EH (cell line): ENCODE results near the gene CREB3L2.

Experiments
- DNase-seq: peaks from one replicate; pipeline ENCODE4 v3.0.0-alpha.2; 2015; ENCODE audit warnings: low read depth

CREB3L2 gene

GRCh38 chr7:137951700-137952425 lies 50.0 kb downstream of the CREB3L2 start:
- peak; percentile 20 for DNase-seq

DNA sequence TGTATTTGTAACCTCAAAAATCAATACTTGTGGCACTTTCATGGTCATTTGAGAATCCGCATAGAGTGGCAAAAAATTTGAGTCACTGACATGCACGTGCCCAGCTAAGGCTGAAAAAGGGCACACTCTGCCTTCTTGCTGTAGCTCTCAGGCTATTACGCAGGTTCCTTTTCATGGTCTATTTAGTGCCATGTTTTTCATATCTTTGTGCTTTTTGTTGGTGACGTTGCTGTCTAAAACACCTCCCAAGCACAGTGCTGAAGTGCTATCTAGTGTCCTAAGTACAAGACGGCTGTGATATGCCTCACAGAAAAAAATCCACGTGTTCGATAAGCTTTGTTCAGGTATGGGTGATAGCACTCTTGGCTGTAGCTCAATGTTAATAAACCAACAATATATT lies 50.9 kb downstream of the CREB3L2 start:
- DNase-seq = no peak

- DNase-seq = no peak
These were observed 51.6 kb downstream of the CREB3L2 start for GRCh38 chr7:137950263-137950621.

DNA sequence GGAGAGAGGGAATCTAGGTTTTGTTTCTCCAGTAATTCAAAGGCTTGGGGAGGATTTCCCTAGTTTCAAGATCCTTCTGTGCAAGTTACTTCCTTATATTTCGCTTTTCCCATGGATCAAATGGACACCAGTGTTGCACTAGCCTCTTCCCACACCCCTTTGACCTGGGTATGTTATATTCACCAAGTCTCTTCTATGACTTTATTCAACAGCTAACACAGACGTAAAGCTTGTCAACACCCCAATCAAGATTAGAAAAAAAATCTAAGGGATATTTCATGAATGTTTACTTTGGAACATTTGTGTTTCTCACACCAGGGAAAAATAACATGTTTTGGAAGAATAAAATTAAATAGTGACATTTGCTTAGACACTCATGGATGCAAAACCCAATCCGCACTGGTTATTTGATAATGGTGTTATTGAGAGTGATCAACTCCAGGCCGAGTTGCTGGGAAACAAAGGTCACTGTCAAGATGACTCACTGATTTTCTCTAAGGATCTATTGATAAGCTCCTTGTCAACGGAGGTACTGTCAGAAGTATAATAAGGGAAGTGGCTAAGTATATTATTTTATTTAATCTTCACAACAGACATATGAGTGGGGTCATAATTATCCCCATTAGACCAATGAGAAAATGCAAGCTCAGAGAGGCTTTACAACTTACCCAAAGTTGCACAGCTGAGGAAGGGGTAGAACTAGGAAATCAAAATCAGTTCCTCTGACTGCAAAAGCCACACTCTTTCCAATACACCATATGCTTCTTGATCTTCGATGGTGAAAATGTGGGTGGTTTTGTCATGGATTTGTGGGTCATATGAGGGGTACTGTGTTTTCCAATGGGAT lies 52.2 kb downstream of the CREB3L2 start:
- no peak for DNase-seq

DNA sequence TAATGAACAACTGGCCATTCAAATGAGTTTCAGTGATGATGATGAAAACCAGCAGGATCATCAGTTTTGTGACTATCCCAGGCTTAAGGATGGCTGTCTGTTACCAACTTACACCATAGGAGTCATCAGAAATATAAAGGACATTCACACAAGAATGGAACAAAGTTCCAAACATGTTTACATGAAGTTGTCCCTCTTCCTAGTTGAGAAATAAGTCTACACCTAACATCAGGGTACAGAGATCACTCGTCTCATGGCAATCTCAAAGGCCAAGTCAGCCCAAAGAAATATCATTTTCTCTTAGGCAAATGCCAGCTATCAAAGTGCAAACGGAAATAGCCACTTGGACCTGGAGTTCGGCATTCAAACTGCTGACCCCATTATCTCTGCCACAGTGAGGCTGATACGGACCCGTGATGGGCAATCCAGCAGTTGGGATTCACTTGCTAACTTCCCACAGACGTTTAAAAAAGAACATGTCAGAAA lies 53.0 kb downstream of the CREB3L2 start:
- no peak for DNase-seq

DNA sequence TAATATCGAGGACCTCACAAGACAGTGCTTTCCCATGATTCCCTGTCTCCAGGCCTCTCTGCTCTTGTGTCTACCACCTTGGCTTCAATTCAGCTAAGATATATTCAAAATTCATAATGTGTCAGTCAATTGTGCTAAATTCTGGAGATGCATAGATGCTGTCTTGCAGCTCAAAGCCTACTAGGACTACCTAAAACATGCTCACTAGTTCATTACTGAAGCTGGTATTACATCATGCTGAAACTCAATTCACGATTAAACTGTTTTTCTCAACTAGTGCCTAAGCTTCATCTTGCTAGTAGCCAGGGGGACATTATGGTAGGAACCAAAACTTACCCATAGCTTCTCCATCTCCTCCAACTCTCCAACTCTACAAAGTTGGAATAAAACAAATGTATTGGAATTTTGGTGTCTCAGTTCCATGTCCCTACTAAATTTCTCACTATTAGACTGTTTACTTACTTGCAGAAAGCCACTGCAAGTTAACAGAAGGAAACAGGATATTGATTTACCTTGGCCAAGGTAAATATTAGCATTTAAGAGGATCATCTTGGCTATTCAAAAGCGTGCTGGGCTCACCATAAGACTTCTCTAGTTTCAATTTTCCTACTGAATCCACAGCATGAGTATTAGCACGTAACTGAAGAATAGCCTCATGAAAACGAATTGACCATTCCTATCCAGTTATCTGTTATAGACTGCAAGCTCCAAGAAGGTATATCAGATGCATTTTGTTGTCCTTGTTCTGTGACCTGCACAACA lies 53.6 kb downstream of the CREB3L2 start:
- no peak for DNase-seq

DNA sequence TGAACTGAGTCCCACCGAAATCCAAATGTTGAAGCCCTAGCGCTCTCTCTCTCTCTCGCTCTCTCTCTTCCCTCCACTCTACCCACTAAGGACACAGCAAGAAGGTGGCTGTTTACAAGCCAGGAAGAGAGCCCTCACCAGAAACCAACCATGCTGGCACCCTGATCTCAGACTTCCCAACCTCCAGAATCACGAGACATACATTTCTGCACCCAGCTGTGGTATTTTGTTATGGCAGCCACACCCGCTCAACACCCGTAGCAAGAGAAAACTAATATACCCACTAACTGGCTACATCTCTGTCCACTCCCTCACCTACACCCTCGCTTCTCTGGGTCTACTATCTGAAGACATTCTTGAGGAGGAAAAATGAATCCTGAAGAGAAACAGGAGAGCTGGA lies 54.8 kb downstream of the CREB3L2 start:
- no peak for DNase-seq

GRCh38 chr7:137946011-137946410 lies 55.9 kb downstream of the CREB3L2 start:
- no peak for DNase-seq

DNA sequence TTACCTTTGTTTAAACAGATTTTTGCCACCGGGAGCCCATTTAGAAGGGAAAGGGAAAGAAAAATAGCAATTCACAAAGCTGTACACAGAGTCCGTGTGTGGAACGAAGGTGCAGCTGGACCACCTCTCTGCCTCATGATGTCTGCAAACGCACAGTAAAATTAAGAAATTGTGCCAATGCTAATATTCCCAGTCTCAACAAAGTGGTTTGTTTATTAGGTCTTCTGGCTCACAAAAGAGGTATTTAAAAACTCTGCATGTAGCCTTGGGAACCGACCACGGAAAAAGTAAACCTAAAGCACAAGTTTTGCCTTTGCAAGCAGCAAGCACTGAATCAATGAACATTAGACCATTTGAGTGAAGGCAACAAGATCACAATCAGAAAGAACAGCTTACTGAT lies 57.7 kb downstream of the CREB3L2 start:
- peak; percentile 71 for DNase-seq

GRCh38 chr7:137943132-137943551 lies 58.7 kb downstream of the CREB3L2 start:
- DNase-seq = peak; percentile 54

DNA sequence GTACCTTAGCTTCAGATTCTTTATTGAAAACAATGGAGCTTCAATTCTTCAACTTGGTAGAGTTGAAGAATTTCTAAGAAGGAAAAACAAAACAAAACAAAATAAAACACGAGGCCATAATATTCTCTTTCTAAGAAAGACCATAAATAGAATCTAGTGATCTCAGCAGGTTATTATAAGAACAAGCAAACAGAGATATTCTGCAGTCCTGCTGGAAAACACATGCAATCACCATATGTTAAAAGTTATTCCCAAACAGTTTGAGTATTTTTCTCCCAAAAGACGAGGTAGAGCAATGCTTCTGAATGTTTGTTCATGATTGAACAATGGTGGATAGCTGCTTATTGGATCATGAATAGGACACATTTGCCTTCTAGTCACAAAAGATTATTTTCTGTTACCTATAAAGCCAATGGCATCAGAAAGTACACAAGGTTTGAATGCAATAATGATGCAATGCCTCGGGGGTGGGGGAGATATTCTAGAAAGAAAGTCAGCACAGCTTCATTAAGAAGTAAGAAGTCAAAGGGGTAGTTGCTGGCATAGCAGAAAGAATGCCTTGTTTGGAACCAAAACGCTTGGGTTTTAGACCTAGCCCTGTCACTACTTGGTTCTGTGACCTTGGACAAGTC lies 59.3 kb downstream of the CREB3L2 start:
- DNase-seq = no peak

GRCh38 chr7:137940656-137941518 lies 61.0 kb downstream of the CREB3L2 start:
- DNase-seq = peak; percentile 62

GRCh38 chr7:137940218-137940617 lies 61.7 kb downstream of the CREB3L2 start:
- DNase-seq = no peak

DNA sequence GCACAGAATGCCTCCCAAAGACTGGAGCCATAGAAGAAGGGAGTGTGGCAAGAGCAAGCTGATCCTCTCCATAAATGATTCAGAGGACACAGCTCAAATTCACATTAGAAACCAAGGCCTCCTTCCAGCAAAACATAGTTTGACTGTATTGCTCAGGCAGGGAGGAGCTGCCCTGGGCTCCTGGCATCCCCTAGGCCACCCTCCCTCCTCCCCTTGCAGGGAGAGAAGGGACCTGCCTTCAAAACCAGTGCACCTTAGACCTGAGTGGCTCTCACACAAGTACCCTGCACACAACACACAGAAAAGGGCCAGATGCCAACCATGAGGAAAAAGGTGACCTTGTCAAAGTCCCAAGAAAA lies 64.7 kb downstream of the CREB3L2 start:
- peak; percentile 47 for DNase-seq

- DNase-seq = no peak
These were observed 65.2 kb downstream of the CREB3L2 start for GRCh38 chr7:137936509-137937201.

- no peak for DNase-seq
These were observed 65.9 kb downstream of the CREB3L2 start for GRCh38 chr7:137935884-137936508.

DNA sequence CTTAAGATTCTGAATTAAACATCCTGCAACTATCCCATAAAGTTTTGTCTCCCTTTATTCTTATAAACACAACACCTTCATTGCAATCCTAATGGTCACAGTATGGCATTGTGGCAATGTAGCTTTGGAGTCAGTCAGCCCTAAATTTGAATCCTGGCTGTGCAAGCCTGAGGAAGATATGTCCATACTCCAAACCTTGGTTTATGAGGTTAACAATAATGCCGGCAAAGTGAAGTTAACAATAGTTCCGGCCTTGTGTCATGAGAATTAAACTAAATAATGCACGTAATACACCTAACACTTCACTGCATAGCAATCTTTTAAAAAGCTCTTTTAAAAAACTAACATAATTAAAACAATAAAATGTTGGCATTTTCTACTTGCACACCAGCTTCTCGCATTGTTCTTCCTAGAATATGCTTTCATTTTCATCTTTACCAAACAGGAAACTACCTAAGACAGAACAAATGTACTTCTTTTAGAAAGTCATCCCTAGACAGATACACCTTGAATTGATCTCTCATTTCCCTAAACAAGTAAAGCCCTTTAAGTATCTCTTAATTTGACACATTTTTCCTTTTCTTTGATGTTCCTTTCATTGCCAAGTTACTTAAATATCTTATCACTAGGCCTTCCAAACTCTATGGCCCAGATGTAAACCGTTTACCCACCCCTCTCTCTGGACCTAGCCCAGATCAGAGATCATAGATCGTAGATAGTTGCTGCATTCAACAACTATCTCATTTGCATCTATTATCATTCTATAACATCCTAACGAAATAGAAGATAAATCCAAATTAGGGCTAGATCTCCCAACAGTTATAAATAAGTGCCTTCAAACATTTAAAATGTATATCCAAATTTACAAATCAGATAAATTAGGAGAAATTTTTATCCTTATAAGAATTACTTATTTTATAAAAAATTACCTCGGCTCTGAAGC lies 66.7 kb downstream of the CREB3L2 start:
- no peak for DNase-seq

DNA sequence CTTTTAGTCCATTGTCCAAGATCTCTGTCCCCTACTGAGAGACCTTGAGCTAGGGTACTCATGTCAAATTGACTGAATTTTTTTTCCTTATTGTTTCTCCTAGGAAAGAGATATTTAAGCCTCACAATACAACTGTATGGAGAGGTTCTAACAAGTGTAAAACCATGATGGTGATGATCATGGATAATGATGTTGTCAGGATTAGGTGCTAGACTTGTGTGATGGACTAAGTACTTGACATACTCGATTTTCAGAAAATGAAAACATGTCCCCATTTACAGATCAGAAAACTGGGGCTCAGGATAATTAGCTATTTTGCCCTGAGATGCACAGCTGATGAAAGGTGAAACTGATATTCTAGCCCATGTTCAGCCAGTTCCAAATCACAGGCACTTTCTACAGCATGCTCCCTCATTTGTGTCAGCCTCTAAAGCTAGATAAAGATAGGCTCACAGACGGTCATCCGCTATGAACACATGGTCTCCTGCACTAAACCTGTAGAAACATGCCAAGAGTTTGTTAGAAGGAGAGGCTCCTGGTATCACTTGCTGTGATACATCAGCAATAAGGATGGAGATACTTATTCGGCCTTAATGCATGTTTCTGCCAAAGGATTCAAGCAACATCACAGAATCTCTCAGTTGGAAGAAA lies 67.6 kb downstream of the CREB3L2 start:
- DNase-seq = no peak
